Lower leg skin (tissue), 3 donors: ENCODE measurements around the gene IPCEF1.

Source experiments
- POLR2A ChIP-seq, 2 donors: fragments of 450-650 bp; IDR thresholded peaks; one replicate each; pipeline ENCODE4 v1.6.1; 2016 to 2017; ENCODE audit warnings: antibody characterized with exemption in 2 of 2, mild to moderate bottlenecking in 1 of 2, moderate library complexity in 1 of 2
- TF ChIP-seq, protein P1 (sequence below), 3 donors: fragments of 450-650 bp; IDR thresholded peaks; one replicate each; pipeline ENCODE4 v1.5.1; 2016; ENCODE audit warnings: antibody characterized with exemption in 3 of 3, mild to moderate bottlenecking in 3 of 3, moderate library complexity in 2 of 3

DNA sequence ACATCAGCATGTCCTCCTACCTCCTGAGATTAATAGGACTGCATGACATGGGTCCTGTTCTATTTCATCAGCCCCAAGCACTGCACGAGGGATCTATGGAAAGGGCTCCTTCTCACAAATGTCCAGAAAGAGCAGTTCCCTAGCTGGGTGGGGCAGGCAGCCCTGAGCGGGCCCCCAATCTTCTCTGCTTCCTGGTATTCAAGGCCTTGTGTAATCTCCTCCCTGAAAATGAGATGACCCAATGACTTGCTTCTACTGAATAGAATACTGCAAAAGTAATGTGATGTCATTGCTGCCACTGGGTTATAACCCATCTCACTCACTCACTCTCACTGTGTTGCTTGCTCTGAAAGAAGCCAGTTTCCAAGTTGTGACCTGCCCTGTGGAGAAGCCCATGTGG lies 191.1 kb downstream of the IPCEF1 start:
- TF ChIP-seq POLR2A (IDR thresholded peaks at IDR 0.05): no peak
- TF ChIP-seq, protein P1, sequence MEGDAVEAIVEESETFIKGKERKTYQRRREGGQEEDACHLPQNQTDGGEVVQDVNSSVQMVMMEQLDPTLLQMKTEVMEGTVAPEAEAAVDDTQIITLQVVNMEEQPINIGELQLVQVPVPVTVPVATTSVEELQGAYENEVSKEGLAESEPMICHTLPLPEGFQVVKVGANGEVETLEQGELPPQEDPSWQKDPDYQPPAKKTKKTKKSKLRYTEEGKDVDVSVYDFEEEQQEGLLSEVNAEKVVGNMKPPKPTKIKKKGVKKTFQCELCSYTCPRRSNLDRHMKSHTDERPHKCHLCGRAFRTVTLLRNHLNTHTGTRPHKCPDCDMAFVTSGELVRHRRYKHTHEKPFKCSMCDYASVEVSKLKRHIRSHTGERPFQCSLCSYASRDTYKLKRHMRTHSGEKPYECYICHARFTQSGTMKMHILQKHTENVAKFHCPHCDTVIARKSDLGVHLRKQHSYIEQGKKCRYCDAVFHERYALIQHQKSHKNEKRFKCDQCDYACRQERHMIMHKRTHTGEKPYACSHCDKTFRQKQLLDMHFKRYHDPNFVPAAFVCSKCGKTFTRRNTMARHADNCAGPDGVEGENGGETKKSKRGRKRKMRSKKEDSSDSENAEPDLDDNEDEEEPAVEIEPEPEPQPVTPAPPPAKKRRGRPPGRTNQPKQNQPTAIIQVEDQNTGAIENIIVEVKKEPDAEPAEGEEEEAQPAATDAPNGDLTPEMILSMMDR (IDR thresholded peaks at IDR 0.05): no peak
